A549 (cell line): ENCODE data around the gene NLRX1.

Experiments
- CEBPB ChIP-seq, 2 experiments: fragments of >200 bp in 1 of 2; sonication (Bioruptor Twin) in 1 of 2; formaldehyde crosslinking in 1 of 2; IDR thresholded peaks; 2 replicates each; pipeline ENCODE4 v1.6.1; 2012 to 2016
- CHD2 ChIP-seq: fragments of 150-350 bp; IDR thresholded peaks from 2 replicates; pipeline ENCODE4 v1.6.1; 2014; ENCODE audit warnings: low read length; ENCODE audit not compliant: partially characterized antibody
- CHD4 ChIP-seq: fragments of 200-600 bp; sonication (generic); IDR thresholded peaks from 2 replicates; pipeline ENCODE4 v1.6.1; 2016; ENCODE audit warnings: antibody characterized with exemption, mild to moderate bottlenecking, borderline replicate concordance
- CTCF ChIP-seq: fragments of >200 bp; sonication (Bioruptor Twin); formaldehyde crosslinking; IDR thresholded peaks from 3 replicates; pipeline ENCODE4 v1.5.1; 2016
- KDM1A ChIP-seq: fragments of 200-600 bp; sonication (generic); IDR thresholded peaks from 2 replicates; pipeline ENCODE4 v1.6.1; 2016; ENCODE audit warnings: low read depth, mild to moderate bottlenecking
- MAX ChIP-seq: IDR thresholded peaks from 2 replicates; pipeline ENCODE4 v1.6.1; 2012
- PHF8 ChIP-seq: fragments of 200-600 bp; sonication (generic); IDR thresholded peaks from 2 replicates; pipeline ENCODE4 v1.6.1; 2016; ENCODE audit warnings: low read depth, mild to moderate bottlenecking, antibody characterized with exemption, moderate library complexity, borderline replicate concordance
- POLR2AphosphoS2 ChIP-seq: conservative IDR thresholded peaks from 2 replicates; pipeline ENCODE4 v1.6.1; 2012; ENCODE audit warnings: low read length, improper control_type of control experiment, inconsistent platforms
- RCOR1 ChIP-seq: fragments of 150-350 bp; IDR thresholded peaks from 2 replicates; pipeline ENCODE4 v1.6.1; 2014; ENCODE audit warnings: antibody characterized with exemption, low read length, low read depth
- REST ChIP-seq: fragments of 200-600 bp; sonication (generic); IDR thresholded peaks from 2 replicates; pipeline ENCODE4 v1.6.1; 2016; ENCODE audit warnings: antibody characterized with exemption, mild to moderate bottlenecking, moderate library complexity
- USF2 ChIP-seq: fragments of 450-650 bp; IDR thresholded peaks from 2 replicates; pipeline ENCODE4 v1.6.1; 2014; ENCODE audit warnings: antibody characterized with exemption

- TF ChIP-seq CEBPB (IDR thresholded peaks at IDR 0.05) (no peak), CTCF (no peak), USF2 (no peak), CHD2 (no peak), POLR2AphosphoS2 (no peak), KDM1A (no peak), PHF8 (no peak), REST (no peak), RCOR1 (no peak), CHD4 (no peak), MAX (no peak)
Observed at GRCh38 chr11:119157063-119157462, 11.5 kb upstream of the NLRX1 start.
